ENCODE data around the gene ACOT6. TPM values are rescaled to one million over a fixed set of nuclear protein-coding genes. Genes with fewer than 3 reads are reported as not detected.
A peak's percentile ranks its signal among the peaks of the same experiment; 100 is the strongest.

ACOT6 gene
- total RNA-seq, 4 donors from 2014 or later, result not detected

- peaks cover 0 to 8% (median 0%) of the 10 kb centered on the region in 3 donors for H3K36me3 ChIP-seq
- no peak for DNase-seq
- H3K4me1 ChIP-seq, result no peaks in the 10 kb centered on the region
- H3K27me3 ChIP-seq, result no peaks in the 10 kb centered on the region
- intact Hi-C loops (cut with DNase I), result no loop called here
- no peaks in the 10 kb centered on the region for H3K9me3 ChIP-seq
- TF ChIP-seq POLR2A (IDR thresholded peaks at IDR 0.05) (no peak), CTCF (IDR thresholded peaks at IDR 0.05) (no peak)
- H3K4me3 ChIP-seq, result no peak overlapping the region
- WGBS, 2 donors, result 67 to 74% methylated on average over 2 of the region's 2 CpGs
- H3K27ac ChIP-seq, result no peak overlapping the region
Observed at GRCh38 chr14:73660511-73660910, 48.2 kb downstream of the ACOT6 start.

- no peak overlapping the region for H3K4me3 ChIP-seq
- no peak for TF ChIP-seq POLR2A (IDR thresholded peaks at IDR 0.05)
- no peak for TF ChIP-seq CTCF (IDR thresholded peaks at IDR 0.05)
- H3K27me3 ChIP-seq, result no peaks in the 10 kb centered on the region
- intact Hi-C loops (cut with DNase I), result no loop called here
- H3K36me3 ChIP-seq, result peaks cover 0 to 8% (median 0%) of the 10 kb centered on the region in 3 donors
- H3K9me3 ChIP-seq, result no peaks in the 10 kb centered on the region
- H3K4me1 ChIP-seq, result no peaks in the 10 kb centered on the region
- H3K27ac ChIP-seq, result no peak overlapping the region
- WGBS, 2 donors, result 75 to 79% methylated on average over 2 of the region's 2 CpGs
- no peak for DNase-seq
Observed at GRCh38 chr14:73661872-73662271, 49.6 kb downstream of the ACOT6 start.

GRCh38 chr14:73662487-73662943 is 50.2 kb downstream of the ACOT6 start:
- Histone ChIP-seq H3K9me3 (no peaks in the 10 kb centered on the region), H3K36me3 (peaks cover 0 to 8% (median 0%) of the 10 kb centered on the region in 3 donors), H3K27ac (peak overlapping the region in 1 of 4 donors; percentile 10), H3K4me3 (no peak overlapping the region), H3K27me3 (no peaks in the 10 kb centered on the region), H3K4me1 (no peaks in the 10 kb centered on the region)
- DNase-seq, result no peak
- peak in 5 of 6 experiments; percentile 18 to 65 (median 27) for TF ChIP-seq CTCF (IDR thresholded peaks at IDR 0.05)
- no peak for TF ChIP-seq POLR2A (IDR thresholded peaks at IDR 0.05)
- intact Hi-C loops (cut with DNase I), result no loop called here
- WGBS, 2 donors, result 29 to 36% methylated on average over 1 of the region's 1 CpG

GRCh38 chr14:73663548-73664212 is 51.4 kb downstream of the ACOT6 start:
- no peak overlapping the region for H3K27ac ChIP-seq
- intact Hi-C loops (cut with DNase I), result no loop called here
- H3K36me3 ChIP-seq, result peaks cover 0 to 8% (median 0%) of the 10 kb centered on the region in 3 donors
- DNase-seq, result no peak
- no peaks in the 10 kb centered on the region for H3K27me3 ChIP-seq
- TF ChIP-seq CTCF (IDR thresholded peaks at IDR 0.05) (no peak), POLR2A (IDR thresholded peaks at IDR 0.05) (no peak)
- no peaks in the 10 kb centered on the region for H3K4me1 ChIP-seq
- no peaks in the 10 kb centered on the region for H3K9me3 ChIP-seq
- H3K4me3 ChIP-seq, result no peak overlapping the region

GRCh38 chr14:73665130-73665529 is 52.8 kb downstream of the ACOT6 start:
- H3K4me1 ChIP-seq, result no peaks in the 10 kb centered on the region
- no peak overlapping the region for H3K27ac ChIP-seq
- H3K27me3 ChIP-seq, result no peaks in the 10 kb centered on the region
- no peak overlapping the region for H3K4me3 ChIP-seq
- intact Hi-C loops (cut with DNase I), result no loop called here
- TF ChIP-seq CTCF (IDR thresholded peaks at IDR 0.05) (no peak), POLR2A (IDR thresholded peaks at IDR 0.05) (no peak)
- H3K9me3 ChIP-seq, result no peaks in the 10 kb centered on the region
- no peaks in the 10 kb centered on the region for H3K36me3 ChIP-seq
- 79 to 98% methylated on average over 2 of the region's 2 CpGs for WGBS, 2 donors
- DNase-seq, result no peak

Measured in esophagus squamous epithelium (tissue), 5 donors.